GM18861 (cell line): ENCODE results near the gene CCDC92B.

Experiments
- ATAC-seq: cut with Tn5 transposase; IDR thresholded peaks from one replicate; pipeline ENCODE4 v1.9.1; 2021; ENCODE audit not compliant: unreplicated experiment

The CCDC92B gene

GRCh38 chr17:2779545-2779944 is 30.1 kb upstream of the CCDC92B start:
- no peak for ATAC-seq

- no peak for ATAC-seq
Observed at GRCh38 chr17:2778489-2778888, 29.0 kb upstream of the CCDC92B start.

GRCh38 chr17:2777242-2777867 is 27.9 kb upstream of the CCDC92B start:
- no peak for ATAC-seq

GRCh38 chr17:2776589-2777241 is 27.3 kb upstream of the CCDC92B start:
- ATAC-seq: no peak

- ATAC-seq: no peak
Observed at GRCh38 chr17:2775206-2775605, 25.8 kb upstream of the CCDC92B start.

- no peak for ATAC-seq
Observed at GRCh38 chr17:2770129-2770528, 20.7 kb upstream of the CCDC92B start.

GRCh38 chr17:2758870-2759269 is 9.4 kb upstream of the CCDC92B start:
- ATAC-seq: no peak

GRCh38 chr17:2755891-2756724 is 6.7 kb upstream of the CCDC92B start:
- ATAC-seq: no peak

GRCh38 chr17:2751491-2751890 is 2.0 kb upstream of the CCDC92B start:
- ATAC-seq: no peak

GRCh38 chr17:2750721-2751120 is 1.3 kb upstream of the CCDC92B start:
- ATAC-seq: no peak

- ATAC-seq: no peak
Observed at GRCh38 chr17:2749784-2750181, 331 bp upstream of the CCDC92B start.

- no peak for ATAC-seq
Observed at GRCh38 chr17:2745317-2746037, 4.0 kb downstream of the CCDC92B start.

- no peak for ATAC-seq
Observed at GRCh38 chr17:2737693-2738092, 11.8 kb downstream of the CCDC92B start.

- ATAC-seq: no peak
Observed at GRCh38 chr17:2736956-2737355, 12.5 kb downstream of the CCDC92B start.

- ATAC-seq: no peak
Observed at GRCh38 chr17:2735896-2736295, 13.6 kb downstream of the CCDC92B start.

GRCh38 chr17:2734939-2735338 is 14.5 kb downstream of the CCDC92B start:
- ATAC-seq: no peak

GRCh38 chr17:2731807-2732206 is 17.6 kb downstream of the CCDC92B start:
- no peak for ATAC-seq

GRCh38 chr17:2730764-2731353 is 18.6 kb downstream of the CCDC92B start:
- no peak for ATAC-seq

- ATAC-seq: no peak
Observed at GRCh38 chr17:2724784-2725164, 24.7 kb downstream of the CCDC92B start.

- ATAC-seq: no peak
Observed at GRCh38 chr17:2723997-2724783, 25.3 kb downstream of the CCDC92B start.
